HG02884 (cell line): ENCODE measurements around the gene CPA1.

Experiments used
- ATAC-seq: cut with Tn5 transposase; IDR thresholded peaks from one replicate; pipeline ENCODE4 v1.9.1; 2021; ENCODE audit warnings: mild to moderate bottlenecking, moderate library complexity; ENCODE audit not compliant: unreplicated experiment

CPA1 gene

DNA sequence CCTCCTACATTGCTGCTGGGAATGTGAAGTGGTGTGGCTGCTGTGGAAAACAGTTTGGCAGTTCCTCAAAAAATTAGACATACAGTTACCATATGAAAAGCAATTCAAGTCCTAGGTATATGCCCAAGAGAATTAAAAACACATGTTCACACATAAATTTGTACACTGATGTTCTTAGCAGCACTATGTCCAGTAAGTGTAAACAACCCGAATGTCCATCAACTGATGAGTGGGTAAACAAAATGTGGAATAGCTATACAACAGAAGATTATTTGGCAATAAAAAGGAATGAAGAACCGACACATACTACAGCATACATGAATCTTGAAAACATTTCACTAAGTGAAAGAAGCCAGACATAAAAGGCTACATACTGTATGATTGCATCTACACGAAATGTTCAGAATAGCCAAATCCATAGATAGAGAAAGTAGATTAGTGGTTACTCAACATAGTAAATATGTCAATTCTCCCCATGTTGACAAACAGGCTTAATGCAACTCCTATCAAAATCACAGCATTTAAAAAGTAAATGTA, 43.3 kb downstream of the CPA1 start:
- ATAC-seq, result no peak

DNA sequence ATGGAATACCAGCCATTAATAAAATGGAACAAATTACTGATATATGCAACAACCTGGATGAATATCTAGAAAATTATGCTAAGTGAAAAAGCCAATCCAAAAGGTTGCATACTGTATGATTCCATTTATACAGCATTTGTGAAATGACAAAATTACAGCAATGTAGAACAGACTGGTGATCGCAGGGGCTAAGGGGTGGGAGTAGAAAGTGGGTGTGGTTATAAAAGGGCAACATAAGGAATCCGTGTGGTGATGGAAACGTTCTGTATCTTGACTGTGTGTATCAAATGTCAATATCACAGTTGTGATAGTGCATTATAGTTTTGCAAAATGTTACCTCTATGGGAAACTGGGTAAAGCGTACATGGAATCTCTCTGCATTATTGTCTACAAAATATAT, 45.5 kb downstream of the CPA1 start:
- no peak for ATAC-seq

DNA sequence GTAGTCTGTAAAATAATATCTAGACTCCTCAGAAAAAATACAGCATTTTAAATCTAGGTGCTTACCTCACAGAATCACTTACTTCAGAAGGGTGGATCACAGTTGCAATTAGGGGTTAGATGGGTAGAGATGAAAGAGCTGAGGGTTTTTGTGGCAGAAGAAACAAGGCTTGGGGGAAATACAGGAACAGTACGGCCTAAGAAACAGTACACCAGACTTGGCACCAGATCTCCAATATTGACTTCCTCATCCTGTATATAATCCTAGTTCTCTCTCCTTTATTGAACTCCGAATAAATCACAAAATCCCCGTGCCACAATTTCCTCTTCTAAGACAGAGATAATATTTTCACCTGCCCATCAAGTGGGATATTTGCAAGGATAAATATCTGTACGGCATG, 46.3 kb downstream of the CPA1 start:
- no peak for ATAC-seq

DNA sequence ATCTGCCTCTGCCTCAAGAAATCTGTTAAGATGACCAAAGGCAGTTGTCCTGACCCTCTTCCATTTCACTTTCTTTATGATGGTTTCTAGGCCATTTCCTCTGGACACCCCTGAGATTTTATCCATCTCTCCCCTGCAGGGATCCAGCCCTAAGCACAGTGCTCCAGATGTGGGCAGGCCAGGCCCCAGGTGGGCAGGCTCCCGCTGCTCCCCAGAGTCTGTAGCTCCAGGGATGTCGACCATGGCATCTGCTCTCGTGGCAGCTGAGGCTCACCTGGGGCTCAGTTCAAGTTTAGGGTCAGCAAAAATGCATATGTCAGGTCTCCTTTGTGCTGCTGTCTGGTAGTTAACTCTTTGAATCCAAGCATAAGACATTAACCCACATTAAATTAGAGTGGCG, 48.7 kb downstream of the CPA1 start:
- ATAC-seq, result no peak

DNA sequence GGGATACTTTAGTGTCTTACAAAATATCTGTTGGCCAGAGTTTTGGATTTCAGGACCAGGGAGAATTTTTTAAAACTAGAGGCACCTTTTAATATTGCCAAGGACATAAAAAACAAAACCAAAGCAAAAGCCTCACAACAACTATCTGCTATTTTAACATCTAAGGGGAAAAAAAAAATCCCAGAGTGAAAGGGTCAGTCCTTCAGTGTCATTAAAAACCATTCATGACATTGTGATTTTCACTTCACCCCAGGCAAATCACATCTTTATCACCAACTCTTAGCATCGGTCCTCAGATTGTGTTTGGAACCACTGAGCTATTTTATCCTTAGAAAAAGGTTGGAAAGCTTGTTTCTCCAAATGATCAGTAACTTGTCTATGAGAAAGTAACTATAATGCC, 49.8 kb downstream of the CPA1 start:
- no peak for ATAC-seq

DNA sequence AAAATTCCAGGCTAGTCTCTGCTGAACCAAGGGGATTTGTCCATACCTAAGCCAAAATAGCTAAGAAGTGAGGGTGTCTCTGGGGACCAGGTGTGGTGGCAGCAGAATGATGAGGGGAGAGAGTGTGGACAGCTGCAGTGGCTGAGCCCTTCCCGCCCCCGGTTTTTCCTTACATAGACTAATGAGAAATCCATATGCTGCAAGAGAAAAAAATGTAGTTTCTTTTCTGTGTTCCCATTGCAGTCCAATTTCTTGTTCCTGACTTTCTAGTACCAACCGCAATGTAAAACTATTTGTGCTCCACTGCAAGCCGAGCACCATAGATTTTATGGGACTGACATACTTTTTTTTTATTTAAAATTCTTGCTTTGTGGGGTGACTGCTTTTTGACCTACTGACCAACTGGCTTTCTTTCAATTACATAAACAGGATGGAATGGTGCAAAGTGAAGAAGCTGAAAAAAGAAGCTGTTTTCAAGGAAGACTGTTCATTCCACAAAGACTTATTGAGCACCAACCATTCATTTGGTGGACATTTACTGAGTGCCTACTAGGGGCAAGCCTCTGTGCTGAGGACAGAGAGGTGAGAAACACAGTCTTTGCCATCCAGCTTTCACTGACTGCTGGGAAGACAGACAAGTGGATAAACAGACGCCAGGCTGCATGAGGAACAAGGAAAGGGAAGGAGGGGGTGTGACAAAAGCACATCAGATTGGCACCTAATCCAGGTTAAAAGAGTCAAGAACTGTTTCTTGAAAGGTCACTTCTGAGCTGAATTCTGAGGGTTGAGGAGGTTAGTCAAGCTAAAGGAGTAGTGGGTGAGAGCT, 50.8 kb downstream of the CPA1 start:
- ATAC-seq, result no peak

DNA sequence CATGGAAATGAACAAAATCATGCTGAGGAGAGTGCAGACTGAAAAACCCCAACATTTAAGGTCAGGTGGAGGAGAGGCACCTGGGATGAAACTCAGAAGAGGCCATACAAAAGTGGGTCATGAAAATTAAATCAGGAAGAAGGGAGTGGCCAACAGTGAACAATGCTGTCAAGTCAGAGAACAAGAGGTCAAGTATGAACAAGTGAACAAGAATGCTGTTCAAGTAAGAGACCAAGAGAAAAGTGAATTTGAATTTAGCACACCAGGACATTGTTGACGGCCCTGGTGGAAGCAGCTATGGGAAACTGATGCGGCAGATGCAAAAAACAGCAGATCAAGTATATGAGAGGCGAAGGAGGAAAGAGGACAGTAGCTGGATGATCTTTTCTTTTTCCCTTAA, 52.6 kb downstream of the CPA1 start:
- no peak for ATAC-seq

DNA sequence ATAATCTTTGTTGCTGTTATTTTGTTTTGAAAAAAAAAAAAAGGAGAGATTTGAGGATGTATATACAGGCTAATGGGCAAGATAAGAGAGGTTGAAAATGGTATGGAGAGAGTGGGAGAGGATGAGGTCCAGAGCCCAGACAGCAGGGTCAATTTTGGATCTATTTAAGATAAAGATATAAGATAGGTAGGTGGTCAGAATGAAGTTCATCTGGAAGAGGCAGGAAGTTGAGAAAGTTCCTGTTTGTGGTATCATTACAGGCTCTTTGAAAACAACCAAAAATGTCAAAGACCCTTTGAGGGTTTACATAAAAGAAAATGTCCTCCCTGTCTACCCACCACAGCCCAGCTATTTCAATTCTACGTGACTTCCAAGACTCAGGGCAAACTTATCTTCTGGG, 53.0 kb downstream of the CPA1 start:
- ATAC-seq, result no peak

DNA sequence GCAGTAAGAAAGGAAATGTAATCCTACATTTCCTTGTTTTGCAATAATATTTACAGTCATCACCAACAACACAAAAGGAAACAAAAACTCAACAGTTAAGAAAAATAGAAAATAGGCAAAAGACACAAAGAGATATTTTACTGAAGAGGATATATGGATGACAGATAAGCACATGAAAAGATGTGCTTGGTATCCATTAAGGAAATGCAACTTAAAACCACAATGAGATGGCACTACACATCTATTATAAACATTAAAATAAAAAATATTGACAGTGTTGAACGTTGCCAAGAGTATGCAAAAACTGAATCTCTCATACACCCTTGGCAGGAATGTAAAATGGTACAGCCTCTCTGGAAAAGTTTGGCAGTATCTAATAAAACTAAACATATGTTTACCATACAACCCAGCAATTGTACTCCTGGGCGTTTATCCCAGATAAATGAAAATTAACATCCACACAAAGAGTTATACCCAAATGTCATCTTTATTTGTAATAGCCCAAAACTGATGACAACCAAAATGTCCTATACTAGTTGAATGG, 55.1 kb downstream of the CPA1 start:
- no peak for ATAC-seq

DNA sequence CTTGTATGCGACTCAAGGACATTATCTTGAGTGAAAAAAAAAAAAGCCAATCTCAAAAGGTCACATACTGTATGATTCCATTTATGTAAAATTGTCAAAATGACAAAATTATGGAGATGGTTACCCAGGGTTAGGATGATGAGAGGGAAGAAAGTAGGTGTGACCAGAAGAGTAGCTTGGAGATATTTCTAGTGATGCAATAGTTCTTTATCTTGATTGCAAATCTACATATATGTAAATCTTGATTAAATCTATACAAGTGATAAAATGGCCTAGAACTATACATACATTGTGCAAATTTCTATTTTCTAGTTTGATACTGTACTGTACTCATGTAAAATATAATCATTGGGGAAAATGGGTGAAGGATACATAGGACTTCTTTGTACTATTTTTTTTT, 56.0 kb downstream of the CPA1 start:
- ATAC-seq, result no peak
